PFSK-1 (cell line): Measurements from ENCODE around the gene MRPS2.

ENCODE experiments used
- POLR2AphosphoS5 ChIP-seq: IDR thresholded peaks from 2 replicates; pipeline ENCODE4 v1.6.1; 2012; ENCODE audit warnings: low read depth, mild to moderate bottlenecking, control low read depth, low read length, moderate library complexity
- SIN3A ChIP-seq: IDR thresholded peaks from 2 replicates; pipeline ENCODE4 v1.6.1; 2012; ENCODE audit warnings: mild to moderate bottlenecking, low read length, moderate library complexity, borderline replicate concordance; ENCODE audit not compliant: insufficient read depth

DNA sequence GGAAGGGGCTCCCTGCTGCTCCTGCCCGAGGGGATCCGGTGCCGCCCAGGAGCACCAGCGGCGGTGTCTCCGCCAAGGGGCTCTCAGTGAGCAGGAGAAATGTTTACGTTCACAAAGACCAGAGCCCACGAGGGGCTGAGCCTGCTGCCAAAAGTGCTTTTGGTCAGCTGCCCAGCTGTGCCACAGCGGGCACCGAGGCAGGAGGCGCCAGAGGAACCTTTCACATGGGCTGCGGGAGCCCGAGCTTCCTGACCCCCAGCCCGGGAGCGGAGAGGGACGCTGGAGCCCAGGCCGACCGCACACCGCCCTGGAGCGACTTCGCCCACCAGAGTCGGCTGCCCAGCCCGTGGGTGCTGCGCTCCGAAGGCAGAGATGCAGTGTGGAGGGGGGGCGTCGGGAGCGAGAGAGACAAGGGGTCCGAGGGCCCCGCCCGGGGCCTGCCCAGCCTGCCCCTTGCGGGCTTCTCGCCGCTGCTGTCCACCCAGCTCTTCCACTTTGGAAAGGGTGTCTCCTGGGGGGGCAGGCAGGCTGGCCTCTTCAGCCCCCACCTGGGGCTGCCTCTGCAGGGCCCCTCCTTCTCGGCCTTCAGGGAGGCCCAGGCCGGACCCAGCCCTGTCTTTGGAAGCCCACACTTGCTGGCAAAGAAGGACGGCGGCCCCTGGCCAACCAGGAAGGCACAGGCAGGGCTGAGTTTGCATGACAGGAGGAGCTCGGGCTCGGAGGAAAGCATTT, 13.0 kb upstream of the MRPS2 start:
- TF ChIP-seq POLR2AphosphoS5 (no peak), SIN3A (no peak)
